ENCODE results near the gene TMC4. TPM values are rescaled to one million over a fixed set of nuclear protein-coding genes. Genes with fewer than 3 reads are reported as not detected.

The TMC4 gene
- total RNA-seq, 1 experiment from 2014 or later, result not detected

DNA sequence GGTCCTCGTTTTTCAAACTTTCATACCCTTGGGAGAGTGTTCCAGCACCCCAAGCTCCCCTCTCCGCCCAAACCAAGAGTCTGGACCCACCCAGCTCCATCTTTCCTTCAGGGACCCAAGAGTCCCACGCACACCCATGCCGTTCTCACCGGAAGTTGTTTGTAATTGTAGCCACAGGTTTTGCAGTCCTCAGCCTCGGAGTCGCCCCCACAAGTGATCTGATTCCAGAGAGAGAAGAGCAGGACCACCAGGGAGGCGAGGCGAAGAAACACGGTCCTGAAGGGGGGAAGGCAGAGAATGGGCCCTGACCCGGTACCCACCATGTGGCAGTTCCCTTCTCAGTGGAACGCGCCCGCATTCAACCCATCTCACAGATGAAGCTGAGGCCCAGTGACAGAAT lies 10.1 kb downstream of the TMC4 start:
- no peak for DNase-seq (ENCODE audit: low read depth)
- in situ Hi-C loops (cut with HindIII; ENCODE audit: low pct_unique_long_range_greater_than_20kb, low sequenced_read_pairs), result no loop called here

DNA sequence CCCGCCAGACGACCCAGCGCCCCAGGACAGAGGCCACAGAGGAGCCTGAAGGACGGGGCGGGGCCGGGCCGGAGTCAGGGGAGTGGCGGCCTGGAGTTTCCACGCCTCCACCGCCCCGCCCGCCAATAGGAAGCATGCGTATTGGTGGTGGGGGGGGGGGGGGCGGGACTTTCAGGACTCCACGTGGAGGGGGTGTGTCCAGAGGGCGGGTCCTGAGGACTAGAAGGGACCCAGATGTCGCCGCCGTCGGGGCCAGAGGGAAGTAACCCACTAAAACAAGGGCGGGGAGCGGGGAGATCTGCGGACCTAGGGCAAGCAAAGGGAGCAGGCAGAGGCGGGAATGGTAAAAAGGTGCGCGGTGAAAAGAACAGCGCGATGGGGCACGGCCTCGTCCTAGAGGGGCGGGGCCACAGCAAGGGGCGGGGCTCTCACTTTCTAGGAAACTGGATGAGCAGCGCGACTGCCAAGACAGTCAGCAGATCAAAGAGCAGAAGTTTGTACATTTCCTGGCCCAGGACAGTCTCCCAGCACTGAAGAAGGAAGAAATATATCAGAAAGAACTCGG lies 10.6 kb downstream of the TMC4 start:
- in situ Hi-C loops (cut with HindIII; ENCODE audit: low pct_unique_long_range_greater_than_20kb, low sequenced_read_pairs), result no loop called here
- DNase-seq (ENCODE audit: low read depth), result peak; percentile 89

DNA sequence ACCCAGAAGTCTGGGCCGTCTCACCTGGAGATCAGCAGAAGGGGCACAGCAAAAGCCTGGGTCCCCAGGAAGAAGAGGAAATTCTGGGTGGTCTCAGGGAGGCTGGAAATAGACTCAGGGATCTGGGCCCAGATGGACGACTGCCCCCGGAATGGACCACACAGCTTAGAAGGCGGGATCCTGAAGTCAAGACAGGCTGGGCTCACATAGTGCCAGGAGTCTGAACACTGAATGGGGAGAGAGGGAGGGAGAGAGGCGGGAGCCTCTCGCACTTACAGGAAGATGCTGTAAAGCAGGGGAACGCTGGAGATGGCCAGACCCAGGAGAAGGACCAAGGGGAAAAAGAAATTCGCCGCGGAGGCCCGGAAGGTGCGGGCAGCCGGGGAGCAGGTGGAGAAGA lies 12.1 kb downstream of the TMC4 start:
- in situ Hi-C loops (cut with HindIII; ENCODE audit: low pct_unique_long_range_greater_than_20kb, low sequenced_read_pairs), result no loop called here
- DNase-seq (ENCODE audit: low read depth), result no peak

DNA sequence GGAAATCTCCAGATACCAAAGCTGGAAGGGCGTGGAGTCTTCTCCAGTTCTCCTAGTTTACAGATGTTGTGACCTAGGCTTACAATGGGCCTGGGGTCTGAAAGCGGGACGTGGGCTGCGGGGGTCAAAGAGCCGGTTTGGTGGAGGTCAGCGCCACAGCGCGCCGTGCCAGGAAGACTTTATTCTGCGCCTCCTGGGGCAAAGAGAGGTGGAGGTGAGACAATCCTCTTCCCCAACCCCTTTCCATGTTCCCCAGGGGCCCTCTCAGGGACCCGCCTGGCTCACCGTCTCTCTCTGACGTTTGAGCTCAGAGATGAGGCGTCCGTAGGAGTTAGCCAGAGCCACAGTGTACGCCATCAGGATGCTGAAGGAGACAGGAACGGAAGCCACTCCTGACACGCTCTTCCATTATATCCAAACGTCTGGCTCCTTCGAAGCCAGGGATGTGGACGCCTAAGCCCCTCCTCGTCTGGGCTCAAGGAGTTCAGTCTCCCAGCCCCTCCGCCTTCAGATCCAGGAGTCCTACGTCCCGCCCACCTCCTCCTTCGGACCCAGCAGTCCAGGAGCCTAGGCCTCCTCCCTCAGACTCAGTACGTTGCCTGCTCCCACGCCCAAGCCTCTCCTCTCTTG lies 12.7 kb downstream of the TMC4 start:
- in situ Hi-C loops (cut with HindIII; ENCODE audit: low pct_unique_long_range_greater_than_20kb, low sequenced_read_pairs), result no loop called here
- no peak for DNase-seq (ENCODE audit: low read depth)

DNA sequence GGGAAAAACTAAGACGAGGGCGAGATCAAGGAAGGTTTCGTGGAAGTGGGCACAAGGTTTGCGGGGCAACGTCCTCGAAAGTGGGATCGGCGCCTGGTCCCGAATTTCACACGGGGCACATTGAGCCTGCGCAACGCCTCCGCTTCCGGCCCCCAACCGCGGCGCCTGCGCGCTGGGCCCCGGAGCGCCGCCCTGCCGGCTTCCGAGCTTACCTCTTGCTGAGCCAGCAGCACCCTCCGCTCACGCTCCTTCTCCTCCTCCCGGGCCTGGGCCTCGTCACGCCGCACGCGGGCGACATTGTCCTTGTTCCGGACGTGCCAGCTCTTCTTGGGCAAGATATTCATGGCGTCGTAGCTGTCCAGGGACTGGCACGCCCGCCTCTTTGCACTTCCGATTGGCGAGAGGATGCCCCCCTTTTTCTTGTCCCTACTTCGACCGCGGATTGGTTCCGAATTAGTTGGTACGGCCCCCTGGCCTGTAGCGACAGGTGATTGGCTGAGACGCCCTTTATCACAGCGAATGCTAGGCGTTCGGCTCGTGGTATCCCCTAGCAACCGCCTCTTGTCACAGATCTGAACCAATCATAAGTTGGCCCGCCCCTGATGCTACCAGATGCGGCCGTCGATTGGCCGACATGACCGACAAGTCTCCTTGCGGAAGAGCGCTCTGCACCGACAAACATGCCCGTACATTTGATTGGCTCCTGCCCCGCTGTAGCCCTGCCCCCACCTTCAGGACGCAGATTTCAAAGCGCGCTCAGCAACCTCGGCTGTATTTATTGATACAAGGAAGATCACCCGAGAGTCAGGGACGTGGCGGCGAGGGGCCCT lies 13.4 kb downstream of the TMC4 start, which contains the start of gene LENG1:
Gene LENG1 (minus strand): TSS at position 370 of the 830 bp plus-strand sequence. CDS start 26 bp downstream, at position 344.
- in situ Hi-C loops (cut with HindIII; ENCODE audit: low pct_unique_long_range_greater_than_20kb, low sequenced_read_pairs), result no loop called here
- peak; percentile 100 for DNase-seq (ENCODE audit: low read depth)

DNA sequence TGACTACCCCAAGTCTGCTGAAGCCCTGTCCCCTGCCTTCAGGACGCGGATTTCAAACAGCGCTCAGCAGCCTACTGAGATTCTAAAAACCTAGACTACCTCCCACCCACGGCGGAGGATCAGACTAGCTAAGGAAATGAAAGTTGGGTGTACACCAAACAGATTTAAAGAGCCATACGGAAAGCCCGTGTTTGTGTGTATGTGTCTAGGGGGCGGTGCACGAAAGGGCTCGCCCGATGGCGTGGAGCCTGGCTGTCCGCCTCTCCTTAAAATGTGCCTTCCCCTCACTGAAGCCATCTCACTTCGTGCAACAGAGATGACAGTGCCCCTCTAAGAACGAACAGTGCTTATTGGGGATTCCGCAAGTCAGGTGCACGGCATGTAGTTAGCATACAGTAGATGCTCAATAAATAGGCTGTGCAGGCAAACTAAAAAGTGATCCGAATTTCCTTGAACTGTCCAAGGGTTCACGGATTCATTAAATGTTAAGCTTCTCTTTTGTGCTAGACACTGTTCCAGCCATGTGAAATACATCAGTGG lies 14.1 kb downstream of the TMC4 start:
- DNase-seq (ENCODE audit: low read depth), result no peak
- in situ Hi-C loops (cut with HindIII; ENCODE audit: low pct_unique_long_range_greater_than_20kb, low sequenced_read_pairs), result no loop called here

DNA sequence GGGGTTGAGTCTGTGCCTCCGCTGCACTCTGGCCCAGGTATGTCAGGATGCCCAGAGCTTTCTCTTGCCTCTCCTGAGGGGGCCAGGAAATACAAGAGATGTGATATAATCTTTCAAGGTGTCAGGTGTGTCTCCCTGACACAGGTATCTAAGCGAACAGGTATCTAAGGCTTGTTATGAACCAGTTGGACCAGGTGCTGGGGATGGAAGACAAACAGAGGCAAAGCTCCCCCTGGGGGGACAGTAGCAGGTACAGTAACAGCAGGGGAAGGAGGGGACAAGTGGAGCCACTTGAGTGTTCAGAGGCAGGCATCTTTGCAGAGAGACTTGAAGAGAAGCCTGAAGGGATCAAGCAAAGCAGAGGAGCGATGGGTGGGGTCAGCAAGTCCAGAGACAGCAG lies 16.0 kb downstream of the TMC4 start:
- no peak for DNase-seq (ENCODE audit: low read depth)
- in situ Hi-C loops (cut with HindIII; ENCODE audit: low pct_unique_long_range_greater_than_20kb, low sequenced_read_pairs), result no loop called here

DNA sequence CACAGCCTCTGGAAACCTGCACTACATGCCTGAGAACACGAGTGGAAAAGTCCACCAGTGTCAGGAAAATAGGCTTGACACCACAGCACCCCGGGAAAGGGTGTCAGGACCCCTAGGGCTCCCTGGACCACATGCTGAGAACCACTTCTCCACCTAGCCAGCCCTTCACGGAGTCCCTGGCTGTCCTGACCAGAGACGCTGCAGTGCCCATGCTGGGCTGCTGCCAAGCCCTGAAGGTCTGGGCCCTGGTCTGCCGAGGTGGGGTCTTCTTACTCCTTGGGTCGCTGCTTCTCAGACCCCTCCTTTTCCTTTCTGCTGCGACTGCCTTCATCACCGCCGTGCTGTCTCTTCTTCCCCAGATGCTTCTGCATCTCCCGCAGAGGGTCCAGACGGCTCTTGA lies 16.5 kb downstream of the TMC4 start:
- no peak for DNase-seq (ENCODE audit: low read depth)
- in situ Hi-C loops (cut with HindIII; ENCODE audit: low pct_unique_long_range_greater_than_20kb, low sequenced_read_pairs), result no loop called here

DNA sequence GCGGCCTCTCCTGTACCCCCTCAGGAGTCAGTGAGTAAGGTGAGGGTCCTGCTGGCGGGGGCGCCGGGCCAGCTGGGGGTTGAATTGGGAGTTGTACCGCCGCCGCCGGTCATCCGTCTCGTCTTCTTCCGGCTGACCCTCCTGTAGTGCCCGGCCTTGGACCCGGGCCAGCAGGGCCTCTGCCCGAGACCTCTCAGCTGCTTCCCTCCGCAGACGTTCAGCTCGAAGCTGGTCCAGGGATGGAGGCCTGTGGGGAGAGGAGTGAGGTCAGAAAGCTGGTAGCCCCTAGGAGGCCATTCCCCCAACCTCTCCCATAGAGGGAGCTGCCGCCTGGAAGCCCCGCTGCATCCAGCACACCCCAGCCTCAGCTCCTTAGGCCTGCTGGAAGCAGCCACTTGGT lies 17.3 kb downstream of the TMC4 start:
- in situ Hi-C loops (cut with HindIII; ENCODE audit: low pct_unique_long_range_greater_than_20kb, low sequenced_read_pairs), result no loop called here
- DNase-seq (ENCODE audit: low read depth), result no peak

DNA sequence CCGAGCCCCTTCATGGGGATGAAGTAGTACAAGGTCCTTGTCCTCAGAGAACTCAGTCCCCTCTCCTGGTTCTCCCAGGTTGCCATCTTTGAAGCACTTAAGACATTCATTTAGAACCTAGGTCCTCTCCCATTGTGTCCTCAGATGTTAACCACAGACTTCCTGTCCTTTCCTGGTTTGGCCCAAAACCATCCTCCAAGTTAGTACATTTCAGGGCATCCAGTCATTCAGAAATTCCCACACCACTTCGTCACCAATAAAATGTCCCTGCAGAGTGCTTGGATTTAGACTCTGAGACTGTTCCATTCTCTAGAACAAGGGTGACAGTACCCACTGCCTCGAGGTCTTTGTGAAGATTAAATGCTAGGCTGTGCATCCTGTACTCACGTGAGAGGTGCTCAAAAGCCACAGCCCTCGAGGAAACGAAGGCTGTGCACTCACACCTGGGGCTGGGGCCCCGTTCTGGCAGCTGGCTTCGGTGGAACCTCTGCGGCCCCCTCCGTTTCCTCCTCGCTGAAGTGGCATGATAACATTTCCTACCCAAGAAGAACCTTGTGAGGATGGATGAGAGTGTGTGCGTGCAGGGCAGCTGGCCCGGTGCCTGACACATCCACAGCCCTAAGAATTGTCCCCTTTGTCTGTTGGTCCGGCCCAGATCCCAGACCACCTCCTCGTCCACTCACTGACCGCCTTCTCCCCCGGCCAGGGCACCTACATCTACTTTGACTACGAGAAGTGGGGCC lies 18.2 kb downstream of the TMC4 start:
- in situ Hi-C loops (cut with HindIII; ENCODE audit: low pct_unique_long_range_greater_than_20kb, low sequenced_read_pairs), result no loop called here
- no peak for DNase-seq (ENCODE audit: low read depth)

DNA sequence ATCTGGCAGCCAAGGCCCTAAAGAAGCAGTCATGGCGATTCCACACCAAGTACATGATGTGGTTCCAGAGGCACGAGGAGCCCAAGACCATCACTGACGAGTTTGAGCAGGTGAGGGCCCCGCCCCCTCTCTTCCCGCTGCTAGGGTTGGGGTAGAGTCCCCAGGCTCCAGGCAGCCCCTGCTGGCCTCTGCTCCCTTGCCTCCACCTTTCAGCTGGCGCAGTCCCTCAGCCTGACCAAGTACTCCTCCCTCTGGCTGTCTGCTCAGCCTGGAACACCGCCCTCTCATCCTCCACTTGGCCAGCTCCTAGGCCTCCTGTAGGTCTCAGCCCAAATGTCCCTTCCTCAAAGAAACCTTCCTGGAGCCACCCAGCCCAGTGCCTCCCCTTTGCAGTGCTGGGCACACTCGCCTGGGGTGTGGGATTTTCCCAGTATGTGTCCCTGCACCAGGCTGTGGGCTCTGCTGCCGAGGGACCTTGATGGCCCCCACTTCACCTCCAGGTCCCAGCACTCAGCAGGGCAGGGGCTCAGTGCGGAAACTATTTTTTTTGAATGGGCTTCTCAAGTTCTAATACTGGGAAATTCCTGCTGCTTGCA lies 19.1 kb downstream of the TMC4 start:
- no peak for DNase-seq (ENCODE audit: low read depth)
- in situ Hi-C loops (cut with HindIII; ENCODE audit: low pct_unique_long_range_greater_than_20kb, low sequenced_read_pairs), result no loop called here

DNA sequence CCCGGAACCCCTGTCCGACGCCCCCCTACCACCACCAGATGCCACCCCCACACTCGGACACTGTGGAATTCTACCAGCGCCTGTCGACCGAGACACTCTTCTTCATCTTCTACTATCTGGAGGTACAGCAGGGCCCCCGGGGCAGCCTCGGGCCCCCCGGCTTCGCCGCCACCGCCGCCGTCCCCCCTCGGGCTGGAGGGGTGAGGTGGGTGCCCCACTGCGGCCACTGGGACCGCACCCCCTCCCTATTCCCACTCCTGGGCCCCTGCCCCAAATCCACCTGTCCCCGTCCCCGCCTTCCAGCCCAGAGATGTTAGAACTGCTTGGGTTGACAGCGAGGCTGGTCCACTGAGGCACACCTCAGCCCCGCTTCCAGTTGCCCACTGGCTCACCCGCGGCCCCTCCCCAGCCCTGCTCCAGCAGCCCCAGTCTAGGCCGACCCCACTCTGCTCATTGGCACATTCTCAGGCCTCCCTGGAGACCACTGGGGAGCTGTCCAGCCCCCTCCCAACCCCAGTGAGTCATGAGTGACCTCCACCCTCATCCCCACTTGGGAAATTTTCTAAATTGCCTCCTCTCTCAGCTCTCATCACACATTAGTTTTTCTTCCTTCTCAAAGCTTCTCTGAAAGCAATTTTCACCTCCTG lies 20.0 kb downstream of the TMC4 start:
- in situ Hi-C loops (cut with HindIII; ENCODE audit: low pct_unique_long_range_greater_than_20kb, low sequenced_read_pairs), result no loop called here
- DNase-seq (ENCODE audit: low read depth), result no peak

DNA sequence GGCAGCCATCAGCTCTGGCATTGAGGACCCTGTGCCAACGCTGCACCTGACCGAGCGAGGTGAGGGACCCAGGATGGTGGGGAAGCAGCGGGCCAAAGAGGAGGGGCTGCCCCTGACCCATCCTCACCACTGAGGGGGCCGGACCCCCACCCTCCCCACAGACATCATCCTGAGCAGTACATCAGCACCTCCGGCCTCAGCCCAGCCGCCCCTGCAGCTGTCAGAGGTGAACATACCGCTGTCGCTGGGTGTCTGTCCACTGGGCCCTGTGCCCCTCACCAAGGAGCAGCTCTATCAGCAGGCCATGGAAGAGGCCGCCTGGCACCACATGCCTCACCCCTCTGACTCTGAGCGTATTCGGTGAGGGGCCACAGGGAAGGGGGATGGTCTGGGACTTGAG lies 20.7 kb downstream of the TMC4 start:
- in situ Hi-C loops (cut with HindIII; ENCODE audit: low pct_unique_long_range_greater_than_20kb, low sequenced_read_pairs), result no loop called here
- no peak for DNase-seq (ENCODE audit: low read depth)

DNA sequence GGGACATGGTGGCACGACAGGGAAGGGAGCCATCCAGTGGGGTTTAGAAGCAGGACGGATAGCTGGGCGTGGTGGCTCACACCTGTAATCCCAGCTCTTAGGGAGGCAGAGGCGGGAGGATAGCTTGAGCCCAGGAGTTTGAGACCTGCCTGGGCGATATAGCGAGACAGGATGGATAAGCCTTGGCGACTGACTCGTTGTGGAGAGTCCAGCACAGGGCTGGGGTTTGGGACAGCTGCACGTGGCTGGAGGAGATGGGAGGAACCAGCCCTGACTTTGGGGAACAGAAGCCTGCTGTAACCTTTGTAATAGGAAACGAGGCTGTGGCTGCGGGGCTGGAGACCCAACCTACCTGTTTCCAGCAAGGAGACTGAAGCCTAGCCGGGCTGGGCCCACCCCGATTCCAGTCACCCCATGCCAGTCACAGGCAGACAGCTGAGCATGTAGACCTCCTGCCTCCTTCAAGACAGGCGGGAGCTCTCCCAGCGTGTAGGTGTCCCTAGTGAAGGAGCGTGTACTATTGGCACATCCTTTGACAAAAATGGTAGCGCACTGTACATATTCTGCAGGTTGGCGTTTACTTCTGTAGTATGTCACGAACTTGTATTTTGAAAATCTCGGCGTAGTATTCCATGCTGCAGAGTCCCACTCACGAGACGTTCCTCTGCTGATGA lies 21.5 kb downstream of the TMC4 start:
- in situ Hi-C loops (cut with HindIII; ENCODE audit: low pct_unique_long_range_greater_than_20kb, low sequenced_read_pairs), result no loop called here
- DNase-seq (ENCODE audit: low read depth), result no peak

DNA sequence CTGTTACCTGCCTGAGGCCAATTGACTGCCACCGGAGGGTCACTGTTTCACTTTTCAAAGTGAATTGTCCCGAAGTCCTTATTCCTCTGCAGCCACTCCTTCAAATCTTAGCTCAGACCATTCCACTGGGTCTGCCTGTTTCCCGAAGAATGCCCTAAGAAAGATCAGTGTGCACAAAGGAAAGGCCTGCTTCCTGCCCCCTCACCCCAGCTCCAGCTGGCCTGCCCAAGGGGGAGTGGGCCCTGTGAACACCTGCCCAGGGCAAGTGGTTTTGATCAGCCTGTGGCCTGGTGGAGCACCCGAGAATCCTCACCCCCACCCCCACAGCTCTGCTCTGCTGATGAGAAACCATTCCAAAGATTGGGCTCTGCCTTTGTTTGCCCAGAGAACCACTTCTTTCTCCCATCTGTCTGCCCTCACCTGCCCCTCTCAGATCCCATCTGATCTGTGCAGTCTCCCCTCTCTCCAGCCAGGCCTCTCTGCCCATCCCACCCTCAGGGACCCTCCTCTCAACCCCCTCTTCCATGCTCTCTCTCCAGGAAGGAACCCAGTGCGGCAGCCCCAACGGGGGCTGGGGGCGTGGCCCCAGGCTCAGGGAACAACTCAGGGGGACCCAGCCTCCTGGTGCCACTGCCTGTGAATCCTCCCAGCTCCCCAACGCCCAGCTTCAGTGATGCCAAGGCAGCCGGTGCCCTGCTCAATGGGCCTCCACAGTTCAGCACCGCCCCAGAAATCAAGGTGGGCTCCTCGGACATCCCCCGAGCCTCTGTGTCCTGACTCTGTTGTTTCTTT lies 23.7 kb downstream of the TMC4 start:
- no peak for DNase-seq (ENCODE audit: low read depth)
- in situ Hi-C loops (cut with HindIII; ENCODE audit: low pct_unique_long_range_greater_than_20kb, low sequenced_read_pairs), result no loop called here

DNA sequence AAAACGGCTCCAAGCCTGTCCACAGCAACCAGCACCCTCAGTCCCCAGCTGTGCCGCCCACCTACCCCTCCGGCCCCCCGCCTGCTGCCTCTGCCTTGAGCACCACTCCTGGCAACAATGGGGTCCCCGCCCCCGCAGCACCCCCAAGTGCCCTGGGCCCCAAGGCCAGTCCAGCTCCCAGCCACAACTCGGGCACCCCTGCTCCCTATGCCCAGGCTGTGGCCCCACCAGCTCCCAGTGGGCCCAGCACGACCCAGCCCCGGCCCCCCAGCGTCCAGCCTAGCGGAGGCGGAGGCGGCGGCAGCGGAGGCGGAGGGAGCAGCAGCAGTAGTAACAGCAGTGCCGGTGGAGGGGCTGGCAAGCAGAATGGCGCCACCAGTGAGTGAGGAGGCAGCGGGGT lies 24.8 kb downstream of the TMC4 start:
- in situ Hi-C loops (cut with HindIII; ENCODE audit: low pct_unique_long_range_greater_than_20kb, low sequenced_read_pairs), result no loop called here
- no peak for DNase-seq (ENCODE audit: low read depth)

DNA sequence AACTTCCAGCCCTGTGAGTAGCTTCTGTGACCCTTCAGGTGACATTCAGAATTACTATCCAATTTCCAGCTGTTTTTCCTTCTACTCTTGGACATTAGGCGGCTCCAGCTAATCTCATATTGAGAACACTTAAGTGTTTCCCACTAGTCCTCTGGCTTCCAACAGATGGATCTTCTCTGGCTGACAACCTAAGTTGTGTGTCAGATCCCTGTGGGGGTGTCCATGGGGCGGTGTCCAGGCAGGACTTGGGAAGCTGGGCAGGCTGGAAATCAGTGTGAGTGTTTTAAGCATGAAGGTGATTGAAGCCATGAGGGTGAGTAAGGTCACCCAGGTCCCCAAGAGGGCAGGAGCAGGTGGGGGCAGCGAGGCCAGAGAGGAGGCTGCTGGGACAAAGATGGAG lies 25.3 kb downstream of the TMC4 start:
- in situ Hi-C loops (cut with HindIII; ENCODE audit: low pct_unique_long_range_greater_than_20kb, low sequenced_read_pairs), result no loop called here
- no peak for DNase-seq (ENCODE audit: low read depth)
